ENCODE measurements around the gene FAM3C. TPM values are rescaled to one million over a fixed set of nuclear protein-coding genes. Genes with fewer than 3 reads are reported as not detected.

The FAM3C gene
- total and polyA plus RNA-seq, 4 donors: 16.5 to 32.3 (median 22.5) TPM

- TF ChIP-seq, protein P1, sequence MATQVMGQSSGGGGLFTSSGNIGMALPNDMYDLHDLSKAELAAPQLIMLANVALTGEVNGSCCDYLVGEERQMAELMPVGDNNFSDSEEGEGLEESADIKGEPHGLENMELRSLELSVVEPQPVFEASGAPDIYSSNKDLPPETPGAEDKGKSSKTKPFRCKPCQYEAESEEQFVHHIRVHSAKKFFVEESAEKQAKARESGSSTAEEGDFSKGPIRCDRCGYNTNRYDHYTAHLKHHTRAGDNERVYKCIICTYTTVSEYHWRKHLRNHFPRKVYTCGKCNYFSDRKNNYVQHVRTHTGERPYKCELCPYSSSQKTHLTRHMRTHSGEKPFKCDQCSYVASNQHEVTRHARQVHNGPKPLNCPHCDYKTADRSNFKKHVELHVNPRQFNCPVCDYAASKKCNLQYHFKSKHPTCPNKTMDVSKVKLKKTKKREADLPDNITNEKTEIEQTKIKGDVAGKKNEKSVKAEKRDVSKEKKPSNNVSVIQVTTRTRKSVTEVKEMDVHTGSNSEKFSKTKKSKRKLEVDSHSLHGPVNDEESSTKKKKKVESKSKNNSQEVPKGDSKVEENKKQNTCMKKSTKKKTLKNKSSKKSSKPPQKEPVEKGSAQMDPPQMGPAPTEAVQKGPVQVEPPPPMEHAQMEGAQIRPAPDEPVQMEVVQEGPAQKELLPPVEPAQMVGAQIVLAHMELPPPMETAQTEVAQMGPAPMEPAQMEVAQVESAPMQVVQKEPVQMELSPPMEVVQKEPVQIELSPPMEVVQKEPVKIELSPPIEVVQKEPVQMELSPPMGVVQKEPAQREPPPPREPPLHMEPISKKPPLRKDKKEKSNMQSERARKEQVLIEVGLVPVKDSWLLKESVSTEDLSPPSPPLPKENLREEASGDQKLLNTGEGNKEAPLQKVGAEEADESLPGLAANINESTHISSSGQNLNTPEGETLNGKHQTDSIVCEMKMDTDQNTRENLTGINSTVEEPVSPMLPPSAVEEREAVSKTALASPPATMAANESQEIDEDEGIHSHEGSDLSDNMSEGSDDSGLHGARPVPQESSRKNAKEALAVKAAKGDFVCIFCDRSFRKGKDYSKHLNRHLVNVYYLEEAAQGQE (IDR thresholded peaks at IDR 0.05): no peak
- TF ChIP-seq HNF4G (IDR thresholded peaks at IDR 0.05) (no peak), ATF3 (IDR thresholded peaks at IDR 0.05) (no peak), RAD21 (IDR thresholded peaks at IDR 0.05) (no peak), EGR1 (IDR thresholded peaks at IDR 0.05; ENCODE audit: low read depth in 2 of 2) (no peak), FOXA2 (IDR thresholded peaks at IDR 0.05) (no peak)
Measured at GRCh38 chr7:121397822-121398221, 1.7 kb upstream of the FAM3C start (continued).

DNA sequence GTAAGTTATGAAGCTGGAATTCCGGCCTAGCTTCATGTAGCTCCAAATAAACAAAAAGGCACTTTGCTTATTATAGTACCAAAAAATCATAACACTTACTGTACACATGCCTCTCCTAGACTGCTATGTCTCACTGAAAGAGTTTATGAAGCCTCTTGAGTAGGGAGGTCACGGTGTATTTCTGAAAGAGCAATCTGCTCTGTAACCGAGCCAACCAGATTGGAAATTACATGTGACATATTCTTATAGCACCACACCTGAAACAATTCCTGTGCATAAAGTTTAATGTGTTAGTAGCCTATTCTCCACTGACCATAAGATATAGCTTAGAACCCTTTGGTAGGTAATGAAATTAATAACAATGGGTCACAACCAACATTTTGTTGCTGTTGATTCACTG, 1.3 kb upstream of the FAM3C start:
- 74% methylated on average over 3 of the region's 3 CpGs for WGBS
- Histone ChIP-seq H3K4me3 (ENCODE audit: low read depth in 1 of 3, low read length in 3 of 3) (no peak overlapping the region), H3K9me3 (ENCODE audit: control insufficient read depth in 4 of 4, low read length in 3 of 4) (no peaks in the 10 kb centered on the region), H3K9ac (ENCODE audit: low read depth in 1 of 2, low read length in 2 of 2) (peak overlapping the region in 1 of 2 donors; percentile 8), H3K27me3 (ENCODE audit: control insufficient read depth in 4 of 4, insufficient read depth in 4 of 4, low read length in 3 of 4) (no peaks in the 10 kb centered on the region), H3K36me3 (ENCODE audit: control insufficient read depth in 4 of 4, insufficient read depth in 3 of 4, low read depth in 1 of 4, low read length in 3 of 4) (no peaks in the 10 kb centered on the region), H3K4me1 (ENCODE audit: control insufficient read depth in 4 of 4, insufficient read depth in 4 of 4, low read length in 3 of 4) (peaks cover 0 to 22% (median 12%) of the 10 kb centered on the region in 4 donors), H3K27ac (ENCODE audit: low read depth in 1 of 2, low read length in 2 of 2) (peak overlapping the region; percentile 10 to 13)
- TF ChIP-seq, protein P1 (IDR thresholded peaks at IDR 0.05): no peak
- TF ChIP-seq EGR1 (IDR thresholded peaks at IDR 0.05; ENCODE audit: low read depth in 2 of 2) (no peak), HNF4A (conservative IDR thresholded peaks at IDR 0.05) (no peak), YY1 (IDR thresholded peaks at IDR 0.05) (no peak), HNF4G (IDR thresholded peaks at IDR 0.05) (no peak), JUND (IDR thresholded peaks at IDR 0.05) (no peak), ATF3 (IDR thresholded peaks at IDR 0.05) (no peak), RAD21 (IDR thresholded peaks at IDR 0.05) (no peak), ZBTB33 (IDR thresholded peaks at IDR 0.05) (no peak), GABPA (IDR thresholded peaks at IDR 0.05 in 1 of 2, conservative IDR thresholded peaks at IDR 0.05 in 1 of 2) (no peak), CTCF (IDR thresholded peaks at IDR 0.05; ENCODE audit: low read depth, low read length, missing input control) (no peak), RXRA (IDR thresholded peaks at IDR 0.05) (no peak), FOXA1 (IDR thresholded peaks at IDR 0.05) (no peak)
- TF ChIP-seq, protein P2, sequence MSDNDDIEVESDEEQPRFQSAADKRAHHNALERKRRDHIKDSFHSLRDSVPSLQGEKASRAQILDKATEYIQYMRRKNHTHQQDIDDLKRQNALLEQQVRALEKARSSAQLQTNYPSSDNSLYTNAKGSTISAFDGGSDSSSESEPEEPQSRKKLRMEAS (IDR thresholded peaks at IDR 0.05): no peak
- no peak for DNase-seq (ENCODE audit: low spot score)
